ENCODE results near the gene BAIAP2L1. TPM values are rescaled to one million over a fixed set of nuclear protein-coding genes. Genes with fewer than 3 reads are reported as not detected.
"Not testable (repeated sequence)": the region's sequence is repeated elsewhere in the genome, so short reads cannot be mapped to it uniquely, and the experiment has no call there.

The BAIAP2L1 gene
- under 1 TPM; 0.65 to 0.68 TPM for total RNA-seq

DNA sequence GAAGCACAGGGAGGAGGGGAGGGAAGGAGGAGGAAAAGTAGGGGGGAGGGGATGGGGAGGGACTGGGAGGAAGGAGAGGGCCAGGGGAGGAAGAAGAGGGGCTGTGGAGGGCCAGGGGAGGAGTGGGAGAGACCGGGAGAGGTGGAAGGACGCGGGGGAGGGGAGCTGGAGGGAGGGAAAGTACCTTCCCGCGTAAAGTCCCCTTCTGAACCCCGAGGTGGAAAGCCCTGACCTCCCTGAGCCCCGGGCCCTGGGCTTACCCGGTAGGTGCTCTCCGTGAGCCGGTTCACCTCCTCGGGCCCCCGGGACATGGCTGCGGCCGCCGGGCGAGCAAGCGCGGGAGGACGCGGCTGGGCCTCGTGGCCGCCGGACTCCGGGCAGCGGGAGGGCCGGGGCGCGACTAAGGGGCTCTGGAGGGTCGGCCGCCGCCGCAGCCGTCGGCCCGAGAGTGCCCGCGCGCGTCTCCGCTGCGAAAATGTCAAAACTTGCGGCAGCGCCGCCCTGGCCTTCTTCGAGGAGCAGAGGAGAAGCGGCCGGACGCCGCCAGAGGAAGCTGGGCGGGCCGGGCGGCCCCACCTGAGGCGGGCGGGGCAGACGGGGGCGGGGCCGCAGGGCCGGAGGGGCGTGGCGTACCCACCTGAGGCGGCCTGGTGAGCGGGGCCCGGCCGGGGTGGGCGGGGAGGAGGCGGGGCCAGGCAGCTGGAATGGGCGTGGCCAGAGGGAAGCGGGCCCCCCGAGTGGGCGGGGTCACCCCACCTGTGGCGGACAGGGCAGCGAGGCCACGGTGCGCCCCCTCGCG lies at the start of gene BAIAP2L1:
Gene BAIAP2L1 (minus strand): TSS at position 549 of the 799 bp plus-strand sequence. CDS start 238 bp downstream, at position 311.
- ChIA-PET POLR2A (no interaction called here), CTCF (interaction anchor here (0.5 to 1.3 kb wide), 3 partner anchors 8 to 200 kb away, joined by 3 read pairs; no protein-coding TSS in a partner anchor)
- H3K9me3 Mint-ChIP-seq, result no peaks in the 10 kb centered on the region
- H3K4me3 Mint-ChIP-seq, result peak within 1 kb of the TSS; percentile 47
- peaks cover 7% of the 10 kb centered on the region for H3K4me1 Mint-ChIP-seq
- no peaks in the 10 kb centered on the region for H3K36me3 Mint-ChIP-seq (ENCODE audit: low read depth)
- H3K27ac Mint-ChIP-seq, result no peak within 1 kb of the TSS
- peak; percentile 79 for DNase-seq
- peaks cover 27% of the 10 kb centered on the region for H3K27me3 Mint-ChIP-seq

DNA sequence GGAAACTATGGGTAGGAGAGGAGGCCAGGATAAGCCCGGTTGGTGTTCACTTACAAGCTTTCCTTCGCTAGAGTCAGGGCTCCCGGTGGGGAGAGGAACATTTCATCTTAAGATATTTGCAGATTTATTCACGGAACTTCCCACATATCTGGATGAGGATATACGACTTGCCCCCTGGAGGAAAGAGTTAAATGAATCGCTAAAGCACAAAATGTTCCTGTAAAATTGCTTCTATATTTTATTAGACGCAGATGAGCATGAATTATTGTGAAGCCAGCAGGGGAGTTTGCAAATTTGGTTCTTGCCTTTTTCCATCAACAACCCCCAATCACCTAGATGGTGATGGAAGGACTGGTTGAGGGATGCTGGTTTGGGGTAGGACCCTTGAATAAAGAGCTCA lies 47.9 kb upstream of the BAIAP2L1 start:
- H3K9me3 Mint-ChIP-seq, result peaks cover 3% of the 10 kb centered on the region
- POLR2A ChIA-PET, result no interaction called here
- CTCF ChIA-PET, result interaction anchor here (0.9 kb wide), 1 partner anchor 28 kb away, joined by 3 read pairs; no protein-coding TSS in a partner anchor
- H3K27me3 Mint-ChIP-seq, result no peaks in the 10 kb centered on the region
- H3K4me1 Mint-ChIP-seq, result no peaks in the 10 kb centered on the region
- no peak for DNase-seq
- no peak overlapping the region for H3K27ac Mint-ChIP-seq
- H3K4me3 Mint-ChIP-seq, result no peak overlapping the region
- H3K36me3 Mint-ChIP-seq (ENCODE audit: low read depth), result no peaks in the 10 kb centered on the region

GRCh38 chr7:98440992-98441391 lies 40.1 kb upstream of the BAIAP2L1 start:
- CTCF ChIA-PET; H3K27me3 Mint-ChIP-seq; DNase-seq; H3K9me3 Mint-ChIP-seq; H3K27ac Mint-ChIP-seq; H3K36me3 Mint-ChIP-seq (ENCODE audit: low read depth); H3K4me1 Mint-ChIP-seq; H3K4me3 Mint-ChIP-seq; POLR2A ChIA-PET: not testable (repeated sequence)

GRCh38 chr7:98439484-98439883 lies 38.6 kb upstream of the BAIAP2L1 start:
- CTCF ChIA-PET, result no interaction called here
- H3K36me3 Mint-ChIP-seq (ENCODE audit: low read depth), result no peaks in the 10 kb centered on the region
- POLR2A ChIA-PET, result no interaction called here
- H3K9me3 Mint-ChIP-seq, result peaks cover 4% of the 10 kb centered on the region
- DNase-seq, result no peak
- H3K27me3 Mint-ChIP-seq, result no peaks in the 10 kb centered on the region
- peaks cover 4% of the 10 kb centered on the region for H3K4me1 Mint-ChIP-seq
- no peak overlapping the region for H3K4me3 Mint-ChIP-seq
- H3K27ac Mint-ChIP-seq, result no peak overlapping the region

DNA sequence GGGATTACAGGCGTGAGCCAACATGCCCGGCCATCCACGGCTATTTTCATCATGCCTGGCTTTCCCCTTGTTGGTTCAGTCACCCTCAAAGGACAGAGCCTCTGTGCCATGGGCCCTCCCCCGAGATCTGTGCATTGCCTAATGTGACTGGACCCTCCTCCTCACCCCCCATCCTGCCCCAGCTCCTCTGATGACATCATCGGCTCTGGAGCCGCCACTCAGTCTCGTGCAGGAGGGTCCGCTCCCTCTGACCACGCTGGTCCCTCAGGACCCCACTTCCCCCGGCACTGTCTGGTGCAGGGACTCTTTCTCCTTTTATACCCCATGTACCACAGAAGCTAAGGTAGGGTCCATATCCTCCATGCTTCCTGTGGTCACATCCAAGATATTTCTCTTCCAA lies 33.2 kb upstream of the BAIAP2L1 start:
- no peak overlapping the region for H3K27ac Mint-ChIP-seq
- no peaks in the 10 kb centered on the region for H3K36me3 Mint-ChIP-seq (ENCODE audit: low read depth)
- no peaks in the 10 kb centered on the region for H3K9me3 Mint-ChIP-seq
- no peaks in the 10 kb centered on the region for H3K27me3 Mint-ChIP-seq
- ChIA-PET CTCF (interaction anchor here (1.7 to 3.2 kb wide), 2 partner anchors 312 to 408 kb away, joined by 5 to 20 read pairs; no protein-coding TSS in a partner anchor), POLR2A (interaction anchor here (1.7 kb wide), 1 partner anchor 312 kb away, joined by 3 read pairs; no protein-coding TSS in a partner anchor)
- no peak overlapping the region for H3K4me3 Mint-ChIP-seq
- peaks cover 8% of the 10 kb centered on the region for H3K4me1 Mint-ChIP-seq
- DNase-seq, result no peak

DNA sequence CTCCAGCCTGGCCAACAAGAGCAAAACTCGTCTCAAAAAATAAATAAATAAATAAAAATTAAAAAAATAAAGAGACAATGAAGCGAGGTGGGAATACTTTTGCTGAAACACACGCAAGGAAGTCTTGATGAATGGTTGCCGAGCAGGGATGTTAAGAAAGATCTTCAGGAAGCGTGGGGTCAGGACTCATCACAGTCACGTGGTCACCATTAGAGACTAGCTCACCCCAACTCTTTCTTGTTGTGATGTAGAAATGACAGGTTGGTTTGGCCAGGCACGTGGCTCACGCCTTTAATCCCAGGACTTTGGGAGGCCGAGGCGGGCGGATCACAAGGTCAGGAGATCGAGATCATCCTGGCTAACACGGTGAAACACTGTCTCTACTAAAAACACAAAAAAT lies 28.9 kb upstream of the BAIAP2L1 start:
- POLR2A ChIA-PET, result no interaction called here
- no peak overlapping the region for H3K4me3 Mint-ChIP-seq

DNA sequence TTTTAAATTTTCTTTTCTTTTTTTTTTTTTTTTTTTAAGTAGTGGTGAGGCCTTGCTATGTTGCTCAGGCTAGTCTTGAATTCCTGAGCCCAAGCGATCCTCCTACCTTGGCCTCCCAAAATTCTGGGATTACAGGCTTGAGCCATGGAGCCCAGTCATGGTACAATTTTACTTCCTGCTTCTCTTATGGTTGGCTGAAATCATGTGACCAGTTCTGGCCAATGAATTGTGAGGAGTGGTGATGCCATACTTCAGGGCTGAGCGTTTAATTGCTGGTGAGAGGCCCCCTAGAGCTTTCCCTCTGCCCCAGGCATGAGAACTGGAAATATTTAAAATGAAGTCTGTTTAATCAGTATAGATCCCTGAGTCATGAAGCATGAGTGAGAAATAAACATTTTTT lies 22.2 kb upstream of the BAIAP2L1 start:
- POLR2A ChIA-PET, result no interaction called here
- Mint-ChIP-seq H3K4me3 (no peak overlapping the region), H3K9me3 (no peaks in the 10 kb centered on the region), H3K4me1 (peaks cover 6% of the 10 kb centered on the region), H3K27me3 (no peaks in the 10 kb centered on the region), H3K27ac (no peak overlapping the region), H3K36me3 (ENCODE audit: low read depth) (no peaks in the 10 kb centered on the region)
- no peak for DNase-seq
- CTCF ChIA-PET, result no interaction called here

More for the DNA sequence above, 28.9 kb upstream of the BAIAP2L1 start:
- no peaks in the 10 kb centered on the region for H3K36me3 Mint-ChIP-seq (ENCODE audit: low read depth)
- H3K27me3 Mint-ChIP-seq, result no peaks in the 10 kb centered on the region
- no peak overlapping the region for H3K27ac Mint-ChIP-seq
- H3K9me3 Mint-ChIP-seq, result no peaks in the 10 kb centered on the region
- no peak for DNase-seq
- CTCF ChIA-PET, result interaction anchor here (0.7 kb wide), 1 partner anchor 9 kb away, joined by 4 read pairs; no protein-coding TSS in a partner anchor
- H3K4me1 Mint-ChIP-seq, result peaks cover 5% of the 10 kb centered on the region

DNA sequence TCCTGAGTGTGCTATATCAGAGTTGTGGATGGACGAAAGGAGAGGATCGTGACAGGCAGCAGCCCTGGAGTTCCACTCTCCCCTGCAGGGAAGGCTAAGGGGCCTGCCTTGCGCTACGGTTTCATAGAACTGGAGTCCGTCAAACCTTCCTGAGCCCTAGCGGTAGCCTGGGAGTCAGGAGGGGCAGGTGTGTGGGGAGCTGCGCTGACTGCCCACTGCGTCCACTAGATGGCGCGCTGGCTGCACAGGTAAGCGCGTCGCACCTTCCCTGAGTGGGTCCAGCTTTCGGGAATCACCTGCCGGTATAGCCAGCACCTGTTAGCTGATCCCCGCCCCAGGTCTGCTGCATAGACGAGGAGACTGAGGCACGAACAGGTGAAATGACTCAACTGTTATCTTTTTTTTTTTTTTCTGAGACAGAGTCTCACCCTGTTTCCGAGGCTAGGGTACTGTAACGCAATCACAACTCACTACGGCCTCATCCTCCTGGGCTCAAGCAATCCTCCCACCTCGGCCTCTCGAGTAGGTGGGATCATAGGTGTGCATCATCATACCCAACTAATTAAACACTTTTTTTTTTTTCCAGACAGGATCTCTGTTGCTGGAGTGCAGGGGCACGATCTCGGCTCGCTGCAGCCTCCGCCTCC lies 20.2 kb upstream of the BAIAP2L1 start:
- DNase-seq, result peak; percentile 55
- CTCF ChIA-PET, result interaction anchor here (0.7 to 1.5 kb wide), 13 partner anchors 8 to 1660 kb away, joined by 3 to 5 read pairs (median 3); no protein-coding TSS in a partner anchor
- no peak overlapping the region for H3K4me3 Mint-ChIP-seq
- no peak overlapping the region for H3K27ac Mint-ChIP-seq
- H3K4me1 Mint-ChIP-seq, result peaks cover 6% of the 10 kb centered on the region
- no peaks in the 10 kb centered on the region for H3K36me3 Mint-ChIP-seq (ENCODE audit: low read depth)
- no peaks in the 10 kb centered on the region for H3K27me3 Mint-ChIP-seq
- POLR2A ChIA-PET, result no interaction called here
- H3K9me3 Mint-ChIP-seq, result no peaks in the 10 kb centered on the region

DNA sequence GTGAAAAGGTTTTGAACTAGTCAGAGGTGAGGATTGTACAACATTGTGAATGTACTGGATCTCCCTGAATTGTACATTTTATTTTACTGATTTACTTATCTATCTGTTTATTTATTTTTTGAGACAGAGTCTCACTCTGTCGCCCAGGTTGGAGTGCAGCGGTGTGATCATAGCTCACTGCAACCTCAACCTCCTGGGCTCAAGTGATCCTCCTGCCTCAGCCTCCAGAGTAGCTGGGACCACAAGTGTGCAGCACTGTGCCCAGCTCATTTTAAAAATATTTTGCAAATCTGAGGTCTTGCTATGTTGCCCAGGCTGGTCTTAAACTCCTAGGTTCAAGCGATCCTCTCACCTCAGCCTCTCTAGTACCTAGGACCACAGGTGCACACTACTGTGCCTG lies 19.1 kb upstream of the BAIAP2L1 start:
- DNase-seq; H3K27ac Mint-ChIP-seq; H3K9me3 Mint-ChIP-seq; H3K27me3 Mint-ChIP-seq; H3K4me1 Mint-ChIP-seq; POLR2A ChIA-PET; H3K36me3 Mint-ChIP-seq (ENCODE audit: low read depth); H3K4me3 Mint-ChIP-seq: not testable (repeated sequence)
- CTCF ChIA-PET, result interaction anchor here (0.9 to 1.4 kb wide), 3 partner anchors 14 to 326 kb away, joined by 3 to 4 read pairs (median 3); no protein-coding TSS in a partner anchor

DNA sequence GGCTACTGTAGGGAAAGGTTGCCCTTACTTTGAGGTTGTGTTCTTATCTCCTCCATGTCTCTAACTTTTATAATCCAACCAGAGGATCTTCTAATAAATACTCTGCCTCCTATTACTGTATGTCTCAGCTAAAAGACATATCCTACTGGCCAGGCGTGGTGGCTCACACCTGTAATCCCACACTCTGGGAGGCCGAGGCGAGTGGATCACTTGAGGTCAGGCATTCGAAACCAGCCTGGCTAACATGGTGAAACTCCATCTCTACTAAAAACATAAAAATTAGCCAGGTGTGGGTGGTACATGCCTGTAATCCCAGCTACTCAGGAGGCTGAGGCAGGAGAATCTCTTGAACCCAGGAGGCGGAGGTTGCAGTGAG lies 18.4 kb upstream of the BAIAP2L1 start:
- H3K9me3 Mint-ChIP-seq; H3K4me1 Mint-ChIP-seq; H3K4me3 Mint-ChIP-seq; H3K27me3 Mint-ChIP-seq; H3K36me3 Mint-ChIP-seq (ENCODE audit: low read depth); POLR2A ChIA-PET; H3K27ac Mint-ChIP-seq; DNase-seq: not testable (repeated sequence)
- CTCF ChIA-PET, result interaction anchor here (1.2 kb wide), 1 partner anchor 327 kb away, joined by 3 read pairs; no protein-coding TSS in a partner anchor

DNA sequence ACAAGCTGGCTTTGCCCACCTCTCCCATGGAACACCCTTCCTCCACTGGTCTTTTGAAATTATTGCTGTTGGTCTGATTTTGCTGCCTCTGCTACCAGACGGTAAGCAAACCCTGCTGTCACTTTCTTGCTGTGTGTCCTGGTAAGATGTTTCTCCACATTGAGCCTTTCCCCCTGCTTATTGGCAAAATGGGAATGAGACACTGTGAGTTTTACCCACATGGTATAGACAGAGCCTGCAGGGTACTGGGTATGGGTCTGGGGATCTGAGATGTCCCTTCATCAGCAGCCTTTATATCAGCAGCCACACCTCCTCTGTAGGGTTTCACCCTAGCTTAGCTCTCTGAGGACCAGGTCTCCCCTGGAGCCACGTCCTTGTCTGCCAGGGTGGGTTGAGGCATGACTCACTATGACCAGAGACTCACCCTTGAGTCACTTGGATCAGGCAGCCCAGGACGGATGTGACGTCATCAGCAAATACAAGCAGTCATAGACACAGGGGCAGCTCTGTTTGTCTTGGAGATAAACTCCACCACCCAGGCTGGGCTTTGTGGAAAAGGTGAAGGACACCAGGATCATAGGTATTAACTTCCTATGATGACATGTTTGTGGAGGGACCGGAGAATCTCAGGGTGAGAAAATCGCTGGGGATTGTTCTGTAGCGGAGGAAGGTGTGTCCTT lies 17.9 kb upstream of the BAIAP2L1 start:
- ChIA-PET POLR2A (no interaction called here), CTCF (interaction anchor here (1.2 kb wide), 1 partner anchor 327 kb away, joined by 3 read pairs; no protein-coding TSS in a partner anchor)
- H3K36me3 Mint-ChIP-seq (ENCODE audit: low read depth), result no peaks in the 10 kb centered on the region
- no peak overlapping the region for H3K4me3 Mint-ChIP-seq
- no peak overlapping the region for H3K27ac Mint-ChIP-seq
- no peaks in the 10 kb centered on the region for H3K9me3 Mint-ChIP-seq
- H3K27me3 Mint-ChIP-seq, result no peaks in the 10 kb centered on the region
- peak; percentile 46 for DNase-seq
- H3K4me1 Mint-ChIP-seq, result peaks cover 7% of the 10 kb centered on the region

DNA sequence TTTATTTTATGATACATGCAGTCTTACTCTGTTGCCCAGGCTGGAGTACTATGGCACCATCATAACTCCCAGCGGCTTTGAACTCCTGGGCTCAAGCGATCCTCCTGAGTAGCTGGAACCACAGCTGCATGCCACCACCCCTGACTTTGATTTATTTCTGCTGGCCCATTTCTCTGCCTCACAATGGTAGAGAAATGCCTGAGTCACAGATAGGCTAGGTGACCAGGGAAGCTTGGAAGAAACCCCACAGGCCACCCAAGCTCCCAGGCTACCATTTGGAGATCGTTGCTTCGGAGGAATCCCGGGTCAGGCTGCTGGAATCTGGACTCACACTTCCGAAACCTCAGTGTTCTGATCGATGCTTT lies 17.4 kb upstream of the BAIAP2L1 start:
- Mint-ChIP-seq H3K27ac (no peak overlapping the region), H3K4me3 (no peak overlapping the region), H3K27me3 (no peaks in the 10 kb centered on the region), H3K4me1 (peaks cover 7% of the 10 kb centered on the region), H3K36me3 (ENCODE audit: low read depth) (no peaks in the 10 kb centered on the region), H3K9me3 (no peaks in the 10 kb centered on the region)
- no peak for DNase-seq
- ChIA-PET POLR2A (no interaction called here), CTCF (no interaction called here)

DNA sequence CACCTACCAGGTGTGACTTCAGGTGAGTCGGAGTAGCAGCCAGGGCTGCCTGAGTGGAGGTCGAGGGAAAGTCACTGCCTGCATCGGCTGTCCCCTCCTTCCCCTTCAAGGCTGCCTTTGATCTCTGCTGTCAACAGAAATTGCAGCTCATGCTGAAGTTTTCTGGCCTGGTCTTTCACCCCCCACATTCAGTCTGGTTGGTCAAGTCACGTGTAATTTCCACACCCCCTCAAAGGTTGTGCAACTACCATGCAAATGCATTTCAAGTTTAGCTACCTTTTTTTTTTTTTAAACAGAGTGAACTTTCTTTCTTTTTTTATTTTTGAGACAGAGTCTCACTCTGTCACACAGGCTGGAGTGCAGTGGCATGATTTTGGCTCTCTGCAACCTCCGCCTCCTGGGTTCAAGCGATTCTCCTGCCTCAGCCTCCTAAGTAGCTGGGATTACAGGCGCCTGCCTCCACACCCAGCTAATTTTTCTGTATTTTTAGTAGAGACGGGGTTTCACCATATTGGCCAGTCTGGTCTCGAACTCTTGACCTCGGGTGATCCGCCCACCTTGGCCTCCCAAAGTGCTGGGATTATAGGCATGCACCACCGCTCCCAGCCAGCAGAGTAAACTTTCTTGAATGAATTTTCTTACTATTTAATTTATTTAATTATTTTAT lies 16.8 kb upstream of the BAIAP2L1 start:
- H3K4me3 Mint-ChIP-seq; H3K36me3 Mint-ChIP-seq (ENCODE audit: low read depth); H3K4me1 Mint-ChIP-seq; H3K27ac Mint-ChIP-seq; H3K27me3 Mint-ChIP-seq; POLR2A ChIA-PET; H3K9me3 Mint-ChIP-seq; DNase-seq: not testable (repeated sequence)
- CTCF ChIA-PET, result interaction anchor here (1.5 kb wide), 1 partner anchor 10 kb away, joined by 5 read pairs; no protein-coding TSS in a partner anchor
